Endodermal cell (in vitro differentiated cells): ENCODE results near the gene IGFBP2. TPM values are rescaled to one million over a fixed set of nuclear protein-coding genes. Genes with fewer than 3 reads are reported as not detected.

Source experiments
- DNase-seq: peaks from one replicate; pipeline ENCODE4 v3.0.0-alpha.2; 2017
- H3K27ac ChIP-seq: 2 replicates; pipeline ENCODE4 v1.5.1; 2013; ENCODE audit warnings: mild to moderate bottlenecking, low read depth, low read length, moderate library complexity
- H3K27me3 ChIP-seq: 2 replicates; pipeline ENCODE4 v1.6.1; 2013; ENCODE audit warnings: mild to moderate bottlenecking, low read length, moderate library complexity; ENCODE audit not compliant: insufficient read depth, control insufficient read depth, poor library complexity, severe bottlenecking
- H3K36me3 ChIP-seq: 2 replicates; pipeline ENCODE4 v1.7.0; 2013; ENCODE audit warnings: mild to moderate bottlenecking, low read length, moderate library complexity; ENCODE audit not compliant: control insufficient read depth, insufficient read depth
- H3K4me1 ChIP-seq: one replicate; pipeline ENCODE4 v1.7.0; 2013; ENCODE audit warnings: low read length; ENCODE audit not compliant: control insufficient read depth, insufficient read depth
- H3K4me3 ChIP-seq: 2 replicates; pipeline ENCODE4 v1.5.1; 2013; ENCODE audit warnings: mild to moderate bottlenecking, low read length, moderate library complexity
- H3K9ac ChIP-seq: 2 replicates; pipeline ENCODE4 v1.6.1; 2013; ENCODE audit warnings: mild to moderate bottlenecking, low read length, moderate library complexity; ENCODE audit not compliant: poor library complexity, severe bottlenecking; ENCODE audit errors: extremely low read depth
- H3K9me3 ChIP-seq: 2 replicates; pipeline ENCODE4 v1.6.1; 2013; ENCODE audit warnings: mild to moderate bottlenecking, low read length, moderate library complexity; ENCODE audit not compliant: control insufficient read depth
- H3K27ac Mint-ChIP-seq: 2 replicates; pipeline ENCODE4 v1.8.0; 2020; ENCODE audit warnings: mixed read lengths
- H3K27me3 Mint-ChIP-seq: 2 replicates; pipeline ENCODE4 v1.8.0; 2021; ENCODE audit warnings: mild to moderate bottlenecking, mixed read lengths; ENCODE audit not compliant: insufficient read depth
- H3K36me3 Mint-ChIP-seq: 2 replicates; pipeline ENCODE4 v1.8.0; 2020; ENCODE audit warnings: low read depth, mixed read lengths
- H3K4me1 Mint-ChIP-seq: 2 replicates; pipeline ENCODE4 v1.8.0; 2020; ENCODE audit warnings: mixed read lengths
- H3K4me3 Mint-ChIP-seq: 2 replicates; pipeline ENCODE4 v1.8.0; 2020; ENCODE audit warnings: mild to moderate bottlenecking, moderate library complexity, mixed read lengths
- H3K9me3 Mint-ChIP-seq: 2 replicates; pipeline ENCODE4 v1.8.0; 2020; ENCODE audit warnings: mild to moderate bottlenecking, mixed read lengths
- CTCF ChIP-seq: fragments of 200-600 bp; sonication (generic); conservative IDR thresholded peaks from 2 replicates; pipeline ENCODE4 v1.5.0; 2021; ENCODE audit warnings: antibody characterized with exemption, mild to moderate bottlenecking
- WGBS, 2 experiments: methylation state at CpG; one replicate each; pipeline versions ENCODE4 v1.1.5 to v1.1.7; 2013; ENCODE audit warnings: missing lambda C conversion rate in 2 of 2, mixed read lengths in 1 of 2; ENCODE audit not compliant: insufficient coverage in 1 of 2, insufficient read length in 1 of 2; 5-methylcytosine and 5-hydroxymethylcytosine counted together
- total RNA-seq, 2 donors: library from RNA; stranded (reverse); fragmentation: NEBNext Ultra II Directional in 1 of 2; extraction: Animal tissue kit (Norgen Biotek cat#: 25700) in 1 of 2; gene quantifications; 2 replicates in 1 of 2; 3 replicates in 1 of 2; pipeline ENCODE4 v1.2.1, GENCODE V29; 2021

The IGFBP2 gene
- total RNA-seq, 2 donors from 2014 or later: 80.8 to 313 TPM

- Histone ChIP-seq H3K36me3 (no peaks in the 10 kb centered on the region), H3K4me3 (no peak overlapping the region), H3K27ac (no peak overlapping the region), H3K9me3 (no peaks in the 10 kb centered on the region), H3K4me1 (no peaks in the 10 kb centered on the region), H3K9ac (no peak overlapping the region), H3K27me3 (no peaks in the 10 kb centered on the region)
- no peak for TF ChIP-seq CTCF
- Mint-ChIP-seq H3K4me3 (no peak overlapping the region), H3K27me3 (peaks cover 2% of the 10 kb centered on the region), H3K4me1 (no peaks in the 10 kb centered on the region), H3K27ac (no peak overlapping the region), H3K9me3 (peaks cover 5% of the 10 kb centered on the region), H3K36me3 (no peaks in the 10 kb centered on the region)
- WGBS, 2 experiments: 84 to 93% methylated on average over 7 to 8 of the region's 8 CpGs
- DNase-seq: no peak
These were observed 78.1 kb downstream of the IGFBP2 start for GRCh38 chr2:216711348-216711747.

- Mint-ChIP-seq H3K27me3 (peaks cover 12% of the 10 kb centered on the region), H3K27ac (no peak overlapping the region), H3K9me3 (peaks cover 5% of the 10 kb centered on the region), H3K4me1 (no peaks in the 10 kb centered on the region), H3K4me3 (no peak overlapping the region), H3K36me3 (no peaks in the 10 kb centered on the region)
- no peaks in the 10 kb centered on the region for H3K4me1 ChIP-seq
- no peak overlapping the region for H3K27ac ChIP-seq
- no peak for TF ChIP-seq CTCF
- DNase-seq: no peak
- H3K9ac ChIP-seq: no peak overlapping the region
- WGBS, 2 experiments: 91 to 96% methylated on average over 5 to 8 of the region's 8 CpGs
- no peaks in the 10 kb centered on the region for H3K36me3 ChIP-seq
- no peaks in the 10 kb centered on the region for H3K27me3 ChIP-seq
- no peak overlapping the region for H3K4me3 ChIP-seq
- no peaks in the 10 kb centered on the region for H3K9me3 ChIP-seq
These were observed 80.6 kb downstream of the IGFBP2 start for GRCh38 chr2:216713691-216714336.

Other genes starting within 250 kb of the IGFBP2 start
- 10 to 100 TPM; 29.1 to 35.1 TPM for gene SMARCAL1, start 220.9 kb upstream of the IGFBP2 start, total RNA-seq
- 1,000 to 10,000 TPM; 2,589 to 2,765 TPM for gene RPL37A, start 134.6 kb upstream of the IGFBP2 start, total RNA-seq
- gene IGFBP5, start 62.1 kb downstream of the IGFBP2 start, total RNA-seq: 1 to 10 TPM; 3.6 to 8.9 TPM
- not detected for gene TNP1, start 226.6 kb downstream of the IGFBP2 start, total RNA-seq